Erythroblast (primary cell): Measurements from ENCODE around the gene TMEM272.

ENCODE experiments used
- GATA1 ChIP-seq: IDR thresholded peaks from 2 replicates; pipeline ENCODE4 v1.6.1; 2011; ENCODE audit warnings: low read depth, mild to moderate bottlenecking, control low read depth, low read length, moderate library complexity
- POLR2A ChIP-seq: IDR thresholded peaks from 2 replicates; pipeline ENCODE4 v1.6.1; 2011; ENCODE audit warnings: mild to moderate bottlenecking, low read length

GRCh38 chr13:51763486-51763885 lies 81.5 kb downstream of the TMEM272 start:
- TF ChIP-seq POLR2A = no peak
- TF ChIP-seq GATA1 = no peak
